Measurements from ENCODE around the gene FAM168A. TPM values are rescaled to one million over a fixed set of nuclear protein-coding genes. Genes with fewer than 3 reads are reported as not detected.
A peak's percentile ranks its signal among the peaks of the same experiment; 100 is the strongest.

The FAM168A gene
- total and polyA plus RNA-seq, 2 of the 8 experiments (the other 6 are each of a cell fraction or from before 2014, with no cell fraction given), result 17.1 to 21.6 TPM

- Histone ChIP-seq H2BK12ac (ENCODE audit: low read depth, low read length) (no peak overlapping the region), H3K14ac (ENCODE audit: insufficient read length) (no peak overlapping the region), H3K79me2 (ENCODE audit: control insufficient read depth in 1 of 2, insufficient read depth in 2 of 2, low read length in 2 of 2) (no peaks in the 10 kb centered on the region; a peak in 1 of 4 replicates), H3K79me1 (ENCODE audit: low read depth, low read length) (peaks cover 4% of the 10 kb centered on the region; the same call in 1 of the 2 replicates), H4K5ac (ENCODE audit: insufficient read length, low read depth, low read length) (no peak overlapping the region), H3K23ac (ENCODE audit: insufficient read length) (no peak overlapping the region), H3K4me1 (replicated peaks in 1 of 4; ENCODE audit: control insufficient read depth in 3 of 4, insufficient read depth in 4 of 4, low read length in 3 of 4) (peaks cover 3 to 13% (median 8%) of the 10 kb centered on the region in 4 experiments), H2AK5ac (ENCODE audit: low read depth, low read length) (no peak overlapping the region), H4K91ac (replicated peaks; ENCODE audit: insufficient read length, low read length) (no peak overlapping the region), H2BK5ac (ENCODE audit: low read depth, low read length) (no peak overlapping the region), H3K4me2 (ENCODE audit: insufficient read depth in 1 of 2, low read depth in 2 of 2, low read length in 2 of 2) (peak overlapping the region in 1 of 2 experiments; percentile 47; a peak in 3 of 4 replicates), H3K9ac (replicated peaks in 1 of 4; ENCODE audit: extremely low read depth in 1 of 4, low read depth in 3 of 4, low read length in 3 of 4) (no peak overlapping the region), H2BK15ac (ENCODE audit: low read length) (0 out of 2 replicates have a peak overlapping the region, but pooled peaks have one; percentile 36), H3K27me3 (replicated peaks in 1 of 4; ENCODE audit: control insufficient read depth in 3 of 4, extremely low read depth in 1 of 4, insufficient read depth in 3 of 4, low read length in 3 of 4) (peaks cover 0 to 15% (median 9%) of the 10 kb centered on the region in 4 experiments; a peak in 4 of 7 replicates), H3K56ac (replicated peaks; ENCODE audit: insufficient read length, low read depth, low read length) (no peak overlapping the region), H3K27ac (ENCODE audit: low read depth, low read length) (no peak overlapping the region), H3K18ac (ENCODE audit: extremely low read depth, low read length) (peak overlapping the region; percentile 87; the same call in 1 of the 2 replicates), H3K9me3 (ENCODE audit: insufficient read depth in 2 of 2, low read depth in 1 of 2, low read length in 1 of 2) (no peaks in the 10 kb centered on the region), H2BK120ac (replicated peaks; ENCODE audit: low read depth, low read length) (no peak overlapping the region), H2AFZ (ENCODE audit: low read length) (peak overlapping the region; percentile 86), H2BK20ac (ENCODE audit: low read length) (no peak overlapping the region), H3K23me2 (ENCODE audit: low read depth, low read length) (peaks cover 8% of the 10 kb centered on the region), H4K8ac (ENCODE audit: extremely low read depth, insufficient read depth, low read length) (no peak overlapping the region), H3K36me3 (ENCODE audit: control insufficient read depth in 2 of 4, insufficient read depth in 4 of 4, low read length in 3 of 4) (no peaks in the 10 kb centered on the region), H4K20me1 (replicated peaks in 1 of 2; ENCODE audit: control insufficient read depth in 1 of 2, insufficient read depth in 2 of 2, low read length in 2 of 2) (peaks cover 0 to 9% of the 10 kb centered on the region in 2 experiments), H3K4me3 (ENCODE audit: extremely low read depth in 1 of 4, insufficient read depth in 2 of 4, low read depth in 3 of 4, low read length in 4 of 4) (peak overlapping the region in 1 of 4 experiments; percentile 33; a peak in 1 of 8 replicates), H3K4ac (replicated peaks; ENCODE audit: insufficient read length, low read depth, low read length) (no peak overlapping the region)
- FAIRE-seq (peak; percentile 50), DNase-seq (ENCODE audit: low read depth in 1 of 2, low spot score in 2 of 2) (no peak)
- no peak for TF ChIP-seq GTF2F1 (IDR thresholded peaks at IDR 0.05; ENCODE audit: borderline replicate concordance, low read depth, low read length)
- TF ChIP-seq, protein P1, sequence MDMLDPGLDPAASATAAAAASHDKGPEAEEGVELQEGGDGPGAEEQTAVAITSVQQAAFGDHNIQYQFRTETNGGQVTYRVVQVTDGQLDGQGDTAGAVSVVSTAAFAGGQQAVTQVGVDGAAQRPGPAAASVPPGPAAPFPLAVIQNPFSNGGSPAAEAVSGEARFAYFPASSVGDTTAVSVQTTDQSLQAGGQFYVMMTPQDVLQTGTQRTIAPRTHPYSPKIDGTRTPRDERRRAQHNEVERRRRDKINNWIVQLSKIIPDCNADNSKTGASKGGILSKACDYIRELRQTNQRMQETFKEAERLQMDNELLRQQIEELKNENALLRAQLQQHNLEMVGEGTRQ (IDR thresholded peaks at IDR 0.05; ENCODE audit: low read length), result no peak
- WGBS, 2 experiments (ENCODE audit: extremely low coverage in 1 of 2, insufficient coverage in 1 of 2, insufficient read length in 1 of 2, insufficient replicate concordance in 2 of 2, low coverage in 1 of 2, low lambda C conversion rate in 2 of 2, missing lambda C conversion rate in 1 of 2), result 77% methylated on average over 6 of the region's 6 CpGs; no CpG with 5 or more reads in 1 of the 2 experiments
- ChIA-PET POLR2A (ENCODE audit: partially characterized antibody) (no interaction called here), CTCF (ENCODE audit: partially characterized antibody) (interaction anchor here (0.5 to 59.1 kb wide), 6 partner anchors 9 to 1448 kb away, joined by 3 to 1456 read pairs (median 4); no protein-coding TSS in a partner anchor)
Measured at GRCh38 chr11:73375830-73376159, 222.1 kb downstream of the FAM168A start.

Measured in H1 (cell line).